SW 1271 (cell line): ENCODE data around the gene CTSG.
"Not testable (repeated sequence)": the region's sequence is repeated elsewhere in the genome, so short reads cannot be mapped to it uniquely, and the experiment has no call there.

ENCODE experiments used
- DNase-seq, 2 experiments: peaks; one replicate each; lab custom pipeline; 2025; lab: John Stamatoyannopoulos, UW

CTSG gene, protein sequence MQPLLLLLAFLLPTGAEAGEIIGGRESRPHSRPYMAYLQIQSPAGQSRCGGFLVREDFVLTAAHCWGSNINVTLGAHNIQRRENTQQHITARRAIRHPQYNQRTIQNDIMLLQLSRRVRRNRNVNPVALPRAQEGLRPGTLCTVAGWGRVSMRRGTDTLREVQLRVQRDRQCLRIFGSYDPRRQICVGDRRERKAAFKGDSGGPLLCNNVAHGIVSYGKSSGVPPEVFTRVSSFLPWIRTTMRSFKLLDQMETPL

DNA sequence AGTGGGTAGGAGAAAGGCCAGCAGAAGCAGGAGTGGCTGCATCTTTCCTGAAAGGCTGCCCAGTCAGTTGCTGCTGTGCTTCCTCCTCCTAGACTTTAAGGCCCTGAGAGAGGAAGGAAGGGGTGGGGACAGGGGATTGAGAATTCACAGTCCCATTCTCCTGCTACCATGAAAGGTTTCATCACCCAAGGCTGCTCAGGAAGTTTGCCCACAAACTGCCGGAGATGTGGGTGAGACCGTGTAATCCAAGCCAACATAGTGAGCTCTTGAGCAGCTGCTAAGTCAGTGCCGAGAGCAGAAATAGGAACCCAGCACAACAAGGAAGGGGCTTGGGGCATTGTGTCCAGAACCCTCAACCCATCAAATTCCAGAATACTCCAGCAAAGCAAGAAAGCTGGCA is at the start of gene CTSG:
Gene CTSG, minus strand, starts transcription at position 69 of the 400 bp plus-strand sequence. Its CDS starts 27 bp downstream, at position 42.
- no peak for DNase-seq

DNA sequence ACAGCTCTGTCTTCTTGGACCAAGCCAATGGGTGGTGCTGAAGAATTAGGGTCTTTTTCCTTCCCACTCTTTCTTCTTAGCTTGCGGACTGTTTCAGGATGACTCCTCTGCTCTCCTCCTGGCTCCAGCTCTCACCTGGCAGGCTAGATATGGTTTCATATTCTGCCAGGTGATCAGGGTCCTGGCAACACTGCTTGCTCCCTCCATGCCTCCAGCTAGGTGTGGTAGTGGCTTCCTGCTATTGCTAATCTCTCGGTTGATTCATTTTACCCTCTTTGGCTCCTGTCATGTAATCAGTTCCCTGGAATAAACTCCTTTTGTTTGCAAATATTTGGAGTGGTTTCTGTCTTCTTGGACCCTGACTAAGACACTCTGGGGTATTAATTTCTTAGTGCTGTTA is 37.7 kb upstream of the CTSG start:
- no peak for DNase-seq

DNA sequence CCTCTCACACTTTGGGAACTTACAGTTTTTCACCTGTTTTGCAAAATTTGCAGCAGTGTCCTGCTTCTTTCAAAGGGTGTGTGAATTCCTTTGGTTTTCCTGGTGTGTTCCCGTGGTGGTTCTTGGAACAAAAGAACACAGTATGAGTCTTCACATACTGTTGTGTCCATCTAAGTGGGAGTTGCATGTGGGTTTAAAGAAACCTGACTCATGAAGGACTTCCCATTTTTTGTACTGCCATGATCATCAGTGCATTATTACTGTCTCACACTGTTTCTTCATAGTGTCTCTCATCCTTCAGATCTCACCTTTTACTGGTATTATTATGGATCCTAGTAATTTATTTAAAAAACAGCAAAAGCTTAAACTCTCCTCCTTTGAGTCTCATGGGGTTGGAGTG is 37.2 kb upstream of the CTSG start:
- DNase-seq: no peak

DNA sequence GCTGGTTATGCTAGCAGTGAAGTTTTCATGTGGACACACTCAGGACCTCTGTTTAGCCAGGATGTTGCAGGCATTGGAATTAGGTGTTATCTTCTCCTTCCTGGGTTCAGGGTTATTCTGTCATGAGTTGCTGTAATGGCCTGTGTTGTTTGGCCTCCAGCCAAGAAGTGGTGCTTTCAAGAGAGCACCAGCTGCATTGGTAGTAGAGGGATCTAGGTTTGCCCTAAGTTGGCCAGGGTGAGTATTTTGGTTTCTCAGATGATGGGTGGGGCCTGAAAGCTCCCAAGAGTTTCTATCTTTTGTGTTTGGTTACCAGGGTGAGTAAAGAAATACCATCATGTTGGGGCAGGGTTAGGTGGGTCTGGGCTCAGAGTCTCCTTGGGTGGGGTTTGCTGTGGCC is 36.1 kb upstream of the CTSG start:
- DNase-seq: no peak

DNA sequence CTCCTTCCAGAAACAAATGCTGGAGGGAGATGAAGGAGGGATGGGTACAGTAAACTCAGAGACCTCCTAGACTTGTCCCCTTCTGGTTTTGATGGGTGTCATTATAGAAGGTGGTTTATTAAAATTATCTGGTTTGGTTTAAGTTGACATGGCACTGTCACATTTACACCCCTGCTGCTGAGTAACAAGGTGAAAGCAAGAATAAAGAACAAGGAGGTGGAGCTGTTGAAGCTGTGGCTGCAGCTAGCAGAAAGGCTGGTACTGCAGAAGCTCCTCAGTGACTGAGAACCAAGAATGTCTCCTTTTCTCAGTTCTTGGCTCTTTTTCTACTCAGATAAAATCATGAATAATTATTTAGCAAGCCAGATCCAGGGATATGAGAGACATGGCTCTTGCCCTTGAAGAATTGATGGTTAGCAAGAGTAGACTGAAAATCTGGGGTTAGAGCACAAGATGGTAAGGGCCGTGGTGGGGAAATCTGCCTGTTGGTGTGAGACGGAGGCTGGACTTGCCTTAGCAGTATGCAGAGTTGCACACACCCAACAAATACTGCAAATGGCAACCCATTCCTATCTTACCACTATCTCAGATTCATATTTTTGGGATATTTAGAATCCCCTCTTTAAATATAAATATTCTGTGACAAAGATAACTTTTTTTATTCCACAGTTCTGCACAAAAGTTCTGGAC is 33.8 kb upstream of the CTSG start, which contains the start of gene GZMH:
Gene GZMH, minus strand, starts transcription at position 31 of the 690 bp plus-strand sequence. CDS start 72 bp downstream, outside the sequence.
- DNase-seq: no peak

DNA sequence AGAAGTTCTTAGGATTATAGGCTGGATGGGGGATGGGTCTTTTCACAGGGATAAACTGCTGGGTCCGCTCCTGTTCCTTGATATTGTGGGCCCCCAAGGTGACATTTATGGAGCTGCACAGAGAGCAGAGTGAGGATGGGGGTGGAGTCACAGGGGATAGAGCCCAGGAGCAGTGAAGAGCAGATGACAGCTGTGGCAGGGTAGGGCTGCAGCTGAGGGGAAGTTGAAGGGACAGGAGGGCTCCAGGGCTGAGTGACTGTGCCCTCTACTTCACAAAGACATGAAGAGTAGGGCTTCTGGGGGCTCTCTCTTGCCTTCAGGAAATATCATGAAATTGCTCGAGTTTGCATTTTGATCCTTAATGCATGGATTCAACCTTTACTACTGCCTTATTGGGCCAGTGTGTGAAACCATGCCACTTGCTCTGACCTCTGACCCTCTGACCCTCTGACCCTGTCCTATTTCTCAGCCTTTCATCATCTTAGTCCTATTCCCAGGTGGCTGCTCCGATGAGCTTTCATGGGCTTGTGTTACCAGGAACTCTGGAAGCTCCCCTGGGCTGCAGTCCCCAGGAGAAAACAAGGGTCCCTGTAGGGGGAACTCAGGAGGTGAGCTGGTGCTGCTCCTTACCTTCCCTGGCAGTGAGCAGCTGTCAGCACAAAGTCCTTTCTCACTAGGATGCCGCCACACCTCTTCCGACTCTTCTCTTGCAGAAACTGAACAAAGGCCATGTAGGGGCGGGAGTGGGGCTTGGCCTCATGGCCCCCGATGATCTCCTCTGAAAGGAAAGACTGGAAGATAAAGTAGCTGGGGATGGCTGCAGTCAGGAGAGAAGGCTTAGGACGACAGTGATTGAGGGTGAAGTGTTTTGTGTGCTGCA is 31.8 kb upstream of the CTSG start:
- DNase-seq: no peak

DNA sequence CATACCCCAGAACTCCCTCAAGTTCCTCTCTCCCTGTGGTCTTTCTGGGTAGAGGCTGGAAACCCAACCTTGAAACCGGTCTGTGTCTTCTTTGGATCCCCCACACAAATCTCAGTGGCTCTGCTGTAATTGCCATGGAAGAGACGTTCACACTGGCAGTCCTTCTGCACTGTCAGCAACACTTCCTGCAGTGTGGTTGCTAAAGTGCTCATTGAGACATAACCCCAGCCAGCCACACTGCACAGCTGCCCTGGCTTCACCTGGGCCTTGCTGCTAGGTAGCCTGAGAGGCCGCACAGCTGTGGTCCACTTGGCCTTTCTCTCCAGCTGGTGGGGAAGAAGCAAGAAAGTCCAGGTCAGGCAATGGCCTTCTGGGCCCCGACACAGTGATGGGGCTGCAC is 31.0 kb upstream of the CTSG start:
- no peak for DNase-seq

DNA sequence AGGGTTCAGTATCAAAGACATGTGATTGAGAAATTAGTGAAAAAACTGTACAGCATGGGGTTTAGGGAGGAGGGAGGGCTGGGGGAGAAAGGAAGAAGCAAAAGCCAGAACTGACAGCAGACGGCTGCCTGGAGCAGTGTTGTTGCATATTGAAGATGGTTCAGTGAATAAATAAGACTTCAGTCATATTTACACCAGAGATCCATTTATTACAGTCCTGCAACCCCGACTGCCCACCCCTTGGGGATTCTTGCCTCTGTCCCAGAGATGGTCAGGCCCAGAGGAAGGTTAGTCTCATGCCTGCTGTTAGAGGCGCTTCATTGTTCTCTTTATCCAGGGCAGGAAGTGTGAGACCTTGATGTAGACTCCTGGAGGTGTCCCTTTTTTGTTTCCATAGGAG is 30.2 kb upstream of the CTSG start:
- DNase-seq: no peak

DNA sequence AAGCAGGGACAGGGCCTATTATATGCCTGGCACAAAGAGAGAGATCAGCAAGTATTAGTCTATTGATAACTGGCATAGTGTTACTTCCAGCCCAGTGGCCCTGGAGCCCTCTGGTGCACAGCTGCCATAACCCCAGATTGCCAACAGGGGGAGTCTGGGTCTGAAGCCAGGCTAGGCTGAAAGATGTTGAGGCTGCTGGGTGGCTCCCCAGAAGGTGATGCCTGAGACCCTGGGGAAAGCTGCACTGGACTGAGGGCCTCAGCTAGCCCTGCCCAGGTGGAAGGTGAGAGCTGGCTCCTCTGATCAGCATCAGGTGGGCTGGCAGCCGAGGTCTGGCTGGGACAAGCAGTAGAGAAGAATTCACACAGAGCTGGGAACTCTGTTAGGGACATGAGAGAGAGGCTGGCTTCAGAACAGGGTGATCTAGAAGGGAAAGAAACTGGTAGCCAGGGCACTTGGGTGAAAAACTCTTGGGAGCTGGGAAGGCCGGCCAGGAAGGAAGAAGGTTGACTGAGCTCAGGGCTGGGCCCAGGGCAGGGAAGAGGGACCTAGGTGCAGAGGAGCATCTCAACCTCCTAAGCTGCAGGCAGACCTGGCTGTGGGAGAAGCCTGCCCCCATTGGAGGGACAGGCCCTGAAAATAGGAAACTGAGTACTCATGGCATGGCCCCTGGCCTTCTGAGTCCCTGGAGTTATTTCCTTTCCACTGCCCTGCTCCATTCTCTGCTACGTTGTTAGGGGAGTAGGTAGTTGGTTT is 29.6 kb upstream of the CTSG start:
- peak in 1 of 2 experiments; percentile 12 for DNase-seq

DNA sequence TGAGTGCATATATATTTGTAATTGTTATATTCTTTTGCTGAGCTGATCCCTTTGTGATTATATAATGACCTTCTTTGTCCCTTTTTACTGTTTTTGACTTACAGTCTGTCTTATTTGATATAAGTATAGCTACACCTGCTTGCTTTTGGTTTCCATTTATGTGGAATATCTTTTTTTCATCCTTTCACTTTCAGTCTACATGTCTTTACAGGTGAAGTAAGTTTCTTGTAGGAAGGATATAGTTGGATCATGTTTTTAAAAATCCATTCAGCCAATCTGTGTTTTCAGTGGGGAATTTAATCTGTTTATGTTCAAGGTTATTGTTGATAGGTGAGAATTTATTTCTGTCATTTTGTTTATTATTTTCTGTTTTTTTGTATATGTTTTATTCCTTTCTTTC is 21.4 kb upstream of the CTSG start:
- no peak for DNase-seq

DNA sequence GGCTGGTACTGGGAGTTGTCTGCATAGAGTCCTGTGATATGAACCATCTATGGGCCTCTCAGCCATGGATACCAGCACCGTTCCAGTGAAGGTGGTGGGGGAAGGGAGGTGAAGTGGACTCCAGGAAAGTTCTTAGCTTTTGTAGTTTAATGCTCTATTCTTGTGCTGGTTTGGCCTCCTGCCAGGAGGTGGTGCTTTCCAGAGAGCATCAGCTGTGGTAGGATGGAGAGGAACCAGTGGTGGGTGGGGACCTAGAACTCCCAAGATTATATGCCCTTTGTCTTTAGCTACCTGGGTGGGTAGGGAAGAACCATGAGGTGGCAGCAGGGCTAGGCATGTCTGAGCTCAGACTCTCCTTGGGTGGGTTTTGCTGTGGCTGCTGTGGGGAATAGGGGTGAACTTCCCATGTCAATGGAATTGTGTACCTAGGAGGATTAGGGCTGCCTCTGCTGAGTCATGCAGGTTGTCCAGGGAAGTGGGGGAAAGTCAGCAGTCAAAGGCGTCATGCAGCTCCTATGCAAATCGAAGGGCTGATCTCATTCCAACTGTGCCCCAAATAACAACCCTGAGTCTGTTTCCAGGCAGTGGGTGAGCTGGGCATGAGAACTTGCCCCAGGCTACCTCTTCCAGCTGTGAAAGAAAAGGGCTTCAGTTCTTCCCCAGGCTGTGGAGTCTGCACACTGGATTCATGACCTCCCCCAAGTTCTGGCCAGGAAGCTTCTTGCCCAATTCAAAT is 19.2 kb upstream of the CTSG start:
- DNase-seq: no peak

DNA sequence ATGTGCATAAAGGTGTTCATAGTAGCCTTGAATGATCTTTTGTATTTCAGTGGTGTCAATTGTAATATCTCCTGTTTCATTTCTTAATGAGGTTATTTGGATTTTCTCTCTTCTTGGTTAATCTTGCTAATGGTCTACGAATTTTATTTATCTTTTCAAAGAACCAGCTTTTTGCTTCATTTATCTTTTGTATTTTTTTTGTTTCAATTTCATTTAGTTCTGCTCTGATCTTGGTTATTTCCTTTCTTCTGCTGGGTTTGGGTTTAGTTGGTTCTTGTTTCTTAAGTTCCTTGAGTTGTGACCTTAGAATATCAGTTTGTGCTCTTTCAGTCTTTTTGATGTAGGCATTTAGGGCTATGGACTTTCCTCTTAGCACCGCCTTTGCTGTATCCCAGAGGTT is 15.0 kb upstream of the CTSG start:
- not testable (repeated sequence) for DNase-seq

DNA sequence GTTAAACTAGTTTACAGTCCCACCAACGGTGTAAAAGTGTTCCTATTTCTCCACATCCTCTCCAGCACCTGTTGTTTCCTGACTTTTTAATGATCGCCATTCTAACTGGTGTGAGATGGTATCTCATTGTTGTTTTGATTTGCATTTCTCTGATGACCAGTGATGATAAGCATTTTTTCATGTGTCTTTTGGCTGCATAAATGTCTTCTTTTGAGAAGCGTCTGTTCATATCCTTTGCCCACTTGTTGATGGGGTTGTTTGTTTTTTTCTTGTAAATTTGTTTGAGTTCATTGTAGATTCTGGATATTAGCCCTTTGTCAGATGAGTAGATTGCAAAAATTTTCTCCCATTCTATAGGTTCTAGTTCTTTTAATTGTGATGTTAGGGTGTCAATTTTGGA is 8.4 kb upstream of the CTSG start:
- DNase-seq: not testable (repeated sequence)

DNA sequence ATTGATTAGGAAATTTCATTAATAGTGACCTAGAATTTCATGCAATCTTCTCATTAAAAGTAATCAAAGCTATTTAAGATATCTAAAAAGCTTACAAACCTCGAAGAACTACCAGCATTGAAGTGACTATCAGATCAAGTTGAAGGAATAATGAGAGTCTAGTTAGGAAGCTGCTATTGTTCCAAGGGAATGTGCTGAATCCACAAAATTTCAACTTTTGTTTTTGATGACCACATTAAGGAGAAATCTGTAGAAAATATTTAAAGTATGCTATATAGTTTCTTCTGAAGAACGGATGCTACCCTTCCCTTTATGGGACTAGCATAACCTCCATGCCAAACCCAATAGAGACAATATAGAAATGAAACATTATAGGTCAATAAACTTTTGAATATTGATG is 2.5 kb upstream of the CTSG start:
- no peak for DNase-seq

DNA sequence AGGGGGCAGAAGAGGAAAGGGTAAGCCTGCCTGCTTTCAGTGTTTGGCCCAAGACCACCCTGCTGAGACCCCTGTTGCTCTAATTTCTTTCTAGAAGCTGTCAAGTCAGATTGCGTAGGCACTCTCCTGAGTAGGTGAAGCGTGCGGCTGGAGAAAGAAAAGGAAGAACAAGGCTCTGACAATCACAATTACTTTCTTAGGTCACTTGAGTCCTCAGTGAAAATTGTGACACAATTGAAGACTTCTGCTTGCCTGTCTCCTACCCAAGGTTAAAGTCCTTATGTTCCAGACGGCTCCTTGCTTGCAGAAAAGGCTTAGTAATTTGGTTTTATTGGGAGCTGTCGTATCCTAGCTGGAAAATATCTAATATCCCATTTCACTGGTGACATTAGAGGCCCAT is 721 bp upstream of the CTSG start:
- DNase-seq: no peak

DNA sequence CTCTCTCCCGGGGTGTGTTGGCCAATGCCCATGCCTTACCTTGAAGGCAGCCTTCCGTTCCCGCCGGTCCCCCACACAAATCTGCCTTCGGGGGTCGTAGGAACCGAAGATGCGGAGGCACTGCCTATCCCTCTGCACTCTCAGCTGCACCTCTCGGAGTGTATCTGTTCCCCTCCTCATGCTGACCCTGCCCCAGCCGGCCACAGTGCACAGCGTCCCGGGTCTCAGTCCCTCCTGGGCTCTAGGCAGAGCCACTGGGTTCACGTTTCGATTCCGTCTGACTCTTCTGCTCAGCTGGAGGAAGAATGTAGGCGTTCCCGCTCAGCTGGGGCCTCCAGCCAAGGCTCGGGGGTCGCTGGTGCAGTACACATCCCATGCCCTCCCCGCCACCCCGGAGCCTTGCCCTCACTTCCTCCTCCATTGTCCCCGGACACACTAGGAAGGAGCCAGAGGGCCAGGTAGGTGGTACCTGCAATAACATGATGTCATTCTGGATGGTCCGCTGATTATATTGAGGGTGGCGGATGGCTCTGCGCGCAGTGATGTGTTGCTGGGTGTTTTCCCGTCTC is 1.8 kb downstream of the CTSG start:
- DNase-seq: no peak

DNA sequence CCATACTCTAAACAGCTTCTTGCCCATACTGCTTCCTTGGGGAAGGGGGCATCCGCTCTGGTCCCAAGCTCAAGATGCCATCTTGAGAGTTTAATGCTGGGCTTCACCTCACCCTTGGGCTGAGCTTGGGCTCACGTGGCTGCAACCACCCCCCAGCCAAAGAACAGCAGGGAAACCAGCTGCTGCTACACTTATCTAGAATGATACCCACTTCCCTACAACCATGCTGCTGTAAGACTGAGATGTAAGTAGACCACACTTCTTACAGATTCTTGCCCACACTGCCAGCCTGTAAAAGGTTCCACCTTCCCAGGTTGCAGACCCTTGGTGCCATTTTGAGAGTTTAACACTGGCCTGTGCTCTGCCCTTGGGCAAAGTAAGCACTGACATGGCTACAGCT is 9.7 kb downstream of the CTSG start:
- no peak for DNase-seq

DNA sequence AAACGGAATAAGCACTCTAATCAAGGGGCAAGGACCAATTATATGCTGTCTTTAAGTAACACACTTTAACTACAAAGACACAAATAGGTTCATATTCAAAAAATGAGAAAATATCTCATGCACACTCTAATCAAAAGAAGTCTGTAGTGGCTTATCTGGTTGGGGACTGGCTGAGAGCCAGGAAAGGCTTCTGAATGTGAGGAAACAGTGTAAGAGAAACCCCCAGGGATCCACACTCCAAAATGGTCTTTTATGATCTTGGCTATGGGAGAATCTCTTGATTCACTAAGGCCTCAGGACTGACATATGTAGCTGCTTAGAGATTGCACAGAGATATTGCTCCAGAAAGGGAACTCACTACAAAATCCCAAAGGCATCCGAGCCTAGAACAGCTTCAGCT is 10.3 kb downstream of the CTSG start:
- DNase-seq: no peak

DNA sequence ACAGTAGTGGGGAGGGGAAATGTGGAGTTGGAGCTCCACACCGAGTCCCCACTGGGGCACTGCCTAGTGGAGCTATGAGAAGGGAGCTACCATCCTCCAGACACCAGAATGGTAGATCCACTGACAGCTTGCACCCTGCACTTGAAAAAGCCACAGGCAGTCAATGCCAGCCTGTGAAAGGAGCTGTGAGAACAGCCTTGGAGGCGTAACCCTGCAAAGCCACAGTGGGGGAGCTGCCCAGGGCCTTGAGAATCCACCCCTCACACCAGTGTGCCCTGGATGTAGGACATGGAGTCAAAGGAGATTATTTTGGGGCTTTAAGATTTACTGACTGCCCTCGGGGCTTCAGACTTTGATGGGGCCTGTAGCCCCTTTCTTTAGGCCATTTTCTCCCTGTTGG is 12.5 kb downstream of the CTSG start:
- DNase-seq: no peak

DNA sequence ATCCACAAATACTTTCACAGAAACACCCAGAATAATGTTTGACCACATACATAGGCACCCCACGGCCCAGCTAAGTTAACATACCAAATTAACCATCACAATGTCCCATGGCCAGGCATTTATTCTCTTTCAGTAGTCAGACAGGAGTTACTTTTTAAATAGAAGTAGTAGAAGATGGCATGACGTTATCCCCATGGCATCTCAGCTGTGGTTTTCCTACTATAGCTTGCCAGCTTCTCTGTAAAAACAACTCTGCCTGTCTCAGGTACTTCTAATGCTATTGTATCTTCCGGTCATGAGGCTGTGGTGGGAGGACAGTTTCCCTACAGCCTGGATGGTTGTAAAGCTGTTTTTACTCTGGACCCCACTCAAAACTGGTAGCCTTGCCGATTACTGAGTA is 19.3 kb downstream of the CTSG start:
- peak in 1 of 2 experiments; percentile 26 for DNase-seq

DNA sequence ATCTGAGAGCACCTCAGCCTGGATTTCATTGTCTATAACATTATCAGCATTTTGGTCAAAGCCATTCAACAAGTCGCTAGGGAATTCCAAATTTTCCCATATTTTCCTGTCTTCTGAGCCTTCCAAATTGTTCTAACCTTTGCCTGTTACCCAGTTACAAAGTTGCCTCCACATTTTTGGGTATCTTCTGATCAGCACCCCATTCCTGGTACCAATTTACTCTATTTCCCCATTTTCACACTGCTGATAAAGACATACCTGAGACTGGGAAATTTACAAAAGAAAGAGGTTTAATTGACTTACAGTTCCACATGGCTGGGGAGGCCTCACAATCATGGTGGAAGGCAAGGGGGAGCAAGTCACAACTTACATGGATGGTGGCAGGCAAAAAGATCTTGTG is 27.0 kb downstream of the CTSG start:
- not testable (repeated sequence) for DNase-seq
